Measurements from ENCODE around the gene CIAO2B. TPM values are rescaled to one million over a fixed set of nuclear protein-coding genes. Genes with fewer than 3 reads are reported as not detected.

CIAO2B gene
- total RNA-seq, 1 experiment from 2014 or later: 83.0 TPM

DNA sequence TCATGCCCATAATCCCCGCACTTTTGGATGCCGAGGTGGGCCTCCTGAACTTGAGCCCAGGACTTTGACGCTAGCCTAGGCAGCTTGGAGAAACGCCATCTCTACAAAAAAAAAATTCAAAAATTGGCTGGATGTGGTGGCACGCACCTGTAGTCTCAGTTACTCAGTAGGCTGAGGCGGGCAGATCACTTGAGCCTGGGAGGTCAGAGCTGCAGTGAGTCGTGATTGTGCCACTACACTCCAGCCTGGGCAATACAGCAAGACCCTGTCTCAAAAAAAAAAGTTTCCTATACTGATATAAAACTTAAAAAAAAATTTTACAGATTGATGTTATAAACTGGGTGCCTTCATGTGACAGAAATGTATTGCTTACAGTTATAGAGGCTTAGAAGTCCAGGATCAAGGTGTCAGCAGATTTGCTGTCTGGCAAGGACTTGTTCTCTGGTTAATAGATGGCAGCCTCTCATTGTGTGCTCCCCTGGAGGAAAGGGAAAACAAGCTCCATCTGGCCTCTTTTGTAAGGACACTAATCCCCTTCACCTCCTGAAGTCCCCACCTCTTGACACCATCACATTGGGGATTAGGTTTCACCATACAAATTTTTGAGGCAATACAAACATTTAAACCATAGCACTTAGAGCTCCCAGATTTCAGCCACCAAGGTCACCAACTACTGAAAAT is 18.4 kb upstream of the CIAO2B start:
- peaks cover 8% of the 10 kb centered on the region for H3K27me3 Mint-ChIP-seq (ENCODE audit: low read depth)
- Histone ChIP-seq H3K14ac (ENCODE audit: insufficient read depth, low read length) (no peak overlapping the region), H3K23me2 (ENCODE audit: insufficient read length, low read depth, low read length, poor library complexity, severe bottlenecking) (no peaks in the 10 kb centered on the region), H3K79me1 (ENCODE audit: insufficient read depth, low read depth, low read length, poor library complexity, severe bottlenecking) (no peaks in the 10 kb centered on the region), H3K27ac (ENCODE audit: insufficient read length, low read depth, low read length) (no peak overlapping the region), H3K4me1 (ENCODE audit: insufficient read depth, low read length) (no peaks in the 10 kb centered on the region), H3T11ph (ENCODE audit: low read length) (no peak overlapping the region), H3K18ac (ENCODE audit: insufficient read length, low read depth, low read length) (no peak overlapping the region), H3K27me3 (ENCODE audit: insufficient read depth, low read length) (peaks cover 14% of the 10 kb centered on the region; the same call in 1 of the 2 replicates), H3K9me3 (ENCODE audit: control insufficient read depth, low read depth, low read length) (no peaks in the 10 kb centered on the region), H4K20me1 (ENCODE audit: control insufficient read depth, insufficient read depth, insufficient read length) (no peaks in the 10 kb centered on the region), H3K56ac (ENCODE audit: insufficient read length, low read depth, low read length) (no peak overlapping the region), H4K5ac (ENCODE audit: insufficient read length, low read depth, low read length) (no peak overlapping the region), H2BK20ac (ENCODE audit: low read depth, low read length, poor library complexity, severe bottlenecking) (no peak overlapping the region), H4K8ac (replicated peaks; ENCODE audit: insufficient read length, low read depth, low read length) (no peak overlapping the region), H3K9ac (ENCODE audit: extremely low read depth, insufficient read length, low read length) (no peak overlapping the region), H2BK12ac (ENCODE audit: insufficient read length, low read depth, low read length) (no peak overlapping the region), H3K79me2 (ENCODE audit: insufficient read depth, low read length) (no peaks in the 10 kb centered on the region), H2BK5ac (ENCODE audit: insufficient read length, low read length) (no peak overlapping the region), H3K4me2 (ENCODE audit: insufficient read depth, insufficient read length, low read length) (no peak overlapping the region), H3K23ac (ENCODE audit: insufficient read length, low read depth, low read length) (no peak overlapping the region), H3K4ac (ENCODE audit: low read depth, low read length) (no peak overlapping the region), H4K91ac (ENCODE audit: insufficient read length, low read depth, low read length) (no peak overlapping the region), H2BK120ac (ENCODE audit: low read depth, low read length, poor library complexity, severe bottlenecking) (no peak overlapping the region), H2BK15ac (ENCODE audit: low read depth, low read length) (no peak overlapping the region), H2AFZ (ENCODE audit: low read length) (no peak overlapping the region), H2AK5ac (ENCODE audit: insufficient read length, low read length) (no peak overlapping the region)
- no CpG with 5 or more reads among the region's 7 CpGs for WGBS (ENCODE audit: extremely low coverage, insufficient read length, low lambda C conversion rate)
- TF ChIP-seq, protein P1, sequence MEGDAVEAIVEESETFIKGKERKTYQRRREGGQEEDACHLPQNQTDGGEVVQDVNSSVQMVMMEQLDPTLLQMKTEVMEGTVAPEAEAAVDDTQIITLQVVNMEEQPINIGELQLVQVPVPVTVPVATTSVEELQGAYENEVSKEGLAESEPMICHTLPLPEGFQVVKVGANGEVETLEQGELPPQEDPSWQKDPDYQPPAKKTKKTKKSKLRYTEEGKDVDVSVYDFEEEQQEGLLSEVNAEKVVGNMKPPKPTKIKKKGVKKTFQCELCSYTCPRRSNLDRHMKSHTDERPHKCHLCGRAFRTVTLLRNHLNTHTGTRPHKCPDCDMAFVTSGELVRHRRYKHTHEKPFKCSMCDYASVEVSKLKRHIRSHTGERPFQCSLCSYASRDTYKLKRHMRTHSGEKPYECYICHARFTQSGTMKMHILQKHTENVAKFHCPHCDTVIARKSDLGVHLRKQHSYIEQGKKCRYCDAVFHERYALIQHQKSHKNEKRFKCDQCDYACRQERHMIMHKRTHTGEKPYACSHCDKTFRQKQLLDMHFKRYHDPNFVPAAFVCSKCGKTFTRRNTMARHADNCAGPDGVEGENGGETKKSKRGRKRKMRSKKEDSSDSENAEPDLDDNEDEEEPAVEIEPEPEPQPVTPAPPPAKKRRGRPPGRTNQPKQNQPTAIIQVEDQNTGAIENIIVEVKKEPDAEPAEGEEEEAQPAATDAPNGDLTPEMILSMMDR (conservative IDR thresholded peaks at IDR 0.05): no peak
- no peak overlapping the region for H3K4me3 Mint-ChIP-seq
- H3K4me1 Mint-ChIP-seq: peaks cover 9 to 11% of the 10 kb centered on the region in 2 experiments
- H3K27ac Mint-ChIP-seq: no peak overlapping the region
- no peak for DNase-seq
- peaks cover 6 to 8% of the 10 kb centered on the region in 2 experiments; a peak in 3 of 5 replicates for H3K9me3 Mint-ChIP-seq
- peaks cover 0 to 8% (median 6%) of the 10 kb centered on the region in 3 experiments; a peak in 4 of 7 replicates for H3K36me3 Mint-ChIP-seq (ENCODE audit: insufficient read depth in 1 of 3, low read depth in 3 of 3)
